ENCODE data around the gene GRSF1.

GRSF1 gene

DNA sequence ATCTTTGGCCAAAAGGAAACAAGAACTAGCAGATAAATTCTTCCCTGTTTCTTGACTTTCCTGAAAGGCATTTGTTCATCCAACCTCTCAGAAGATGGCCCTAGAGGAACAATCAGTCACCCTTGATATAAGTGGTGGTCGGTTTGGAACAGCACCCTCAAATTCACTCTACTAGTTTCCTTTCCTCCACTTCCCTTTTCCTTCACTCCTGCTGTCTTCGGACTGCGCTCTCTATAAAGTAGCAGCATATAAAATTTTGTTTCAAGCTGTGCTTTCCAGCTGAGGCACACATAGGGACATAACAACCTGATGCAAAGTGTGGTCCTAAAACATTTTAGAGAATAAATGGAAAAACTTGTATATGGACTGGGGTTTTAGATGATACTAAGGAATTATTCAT, 33.5 kb upstream of the GRSF1 start:
- DNase-seq (ENCODE audit: extremely low read depth, insufficient read length) = no peak
- Histone ChIP-seq H3K27me3 (replicated peaks; ENCODE audit: control insufficient read depth, insufficient read depth, low read length) (no peaks in the 10 kb centered on the region), H3K4me3 (replicated peaks; ENCODE audit: low read depth, low read length) (no peak overlapping the region), H3K36me3 (ENCODE audit: control insufficient read depth, insufficient read depth, low read length) (no peaks in the 10 kb centered on the region)
- TF ChIP-seq, protein P1, sequence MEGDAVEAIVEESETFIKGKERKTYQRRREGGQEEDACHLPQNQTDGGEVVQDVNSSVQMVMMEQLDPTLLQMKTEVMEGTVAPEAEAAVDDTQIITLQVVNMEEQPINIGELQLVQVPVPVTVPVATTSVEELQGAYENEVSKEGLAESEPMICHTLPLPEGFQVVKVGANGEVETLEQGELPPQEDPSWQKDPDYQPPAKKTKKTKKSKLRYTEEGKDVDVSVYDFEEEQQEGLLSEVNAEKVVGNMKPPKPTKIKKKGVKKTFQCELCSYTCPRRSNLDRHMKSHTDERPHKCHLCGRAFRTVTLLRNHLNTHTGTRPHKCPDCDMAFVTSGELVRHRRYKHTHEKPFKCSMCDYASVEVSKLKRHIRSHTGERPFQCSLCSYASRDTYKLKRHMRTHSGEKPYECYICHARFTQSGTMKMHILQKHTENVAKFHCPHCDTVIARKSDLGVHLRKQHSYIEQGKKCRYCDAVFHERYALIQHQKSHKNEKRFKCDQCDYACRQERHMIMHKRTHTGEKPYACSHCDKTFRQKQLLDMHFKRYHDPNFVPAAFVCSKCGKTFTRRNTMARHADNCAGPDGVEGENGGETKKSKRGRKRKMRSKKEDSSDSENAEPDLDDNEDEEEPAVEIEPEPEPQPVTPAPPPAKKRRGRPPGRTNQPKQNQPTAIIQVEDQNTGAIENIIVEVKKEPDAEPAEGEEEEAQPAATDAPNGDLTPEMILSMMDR (IDR thresholded peaks at IDR 0.05; ENCODE audit: insufficient read depth, low read length, poor library complexity, severe bottlenecking) = no peak

DNA sequence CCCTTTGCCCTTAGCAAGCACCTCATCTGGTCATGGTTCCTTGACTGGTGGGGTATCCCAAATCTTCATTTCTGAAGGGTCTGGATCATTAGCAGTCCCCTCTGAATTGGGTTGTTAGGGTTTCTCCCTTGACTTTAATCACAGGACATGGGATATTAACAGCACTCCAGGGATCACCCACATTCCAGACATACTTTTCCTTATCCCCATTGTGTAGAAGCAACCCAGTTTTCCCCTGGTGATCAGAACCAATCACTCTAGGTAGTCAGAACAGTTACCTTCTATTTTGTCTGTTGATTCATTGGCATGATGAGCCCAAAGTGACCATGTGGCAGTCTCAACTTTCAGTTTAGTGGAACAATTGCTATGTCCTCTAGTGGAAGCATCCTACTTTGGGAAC, 29.1 kb upstream of the GRSF1 start:
- DNase-seq (ENCODE audit: extremely low read depth, insufficient read length) = no peak
- H3K36me3 ChIP-seq (ENCODE audit: control insufficient read depth, insufficient read depth, low read length) = no peaks in the 10 kb centered on the region
- no peaks in the 10 kb centered on the region for H3K27me3 ChIP-seq (replicated peaks; ENCODE audit: control insufficient read depth, insufficient read depth, low read length)
- TF ChIP-seq, protein P1 (IDR thresholded peaks at IDR 0.05; ENCODE audit: insufficient read depth, low read length, poor library complexity, severe bottlenecking) = no peak
- no peak overlapping the region for H3K4me3 ChIP-seq (replicated peaks; ENCODE audit: low read depth, low read length)

DNA sequence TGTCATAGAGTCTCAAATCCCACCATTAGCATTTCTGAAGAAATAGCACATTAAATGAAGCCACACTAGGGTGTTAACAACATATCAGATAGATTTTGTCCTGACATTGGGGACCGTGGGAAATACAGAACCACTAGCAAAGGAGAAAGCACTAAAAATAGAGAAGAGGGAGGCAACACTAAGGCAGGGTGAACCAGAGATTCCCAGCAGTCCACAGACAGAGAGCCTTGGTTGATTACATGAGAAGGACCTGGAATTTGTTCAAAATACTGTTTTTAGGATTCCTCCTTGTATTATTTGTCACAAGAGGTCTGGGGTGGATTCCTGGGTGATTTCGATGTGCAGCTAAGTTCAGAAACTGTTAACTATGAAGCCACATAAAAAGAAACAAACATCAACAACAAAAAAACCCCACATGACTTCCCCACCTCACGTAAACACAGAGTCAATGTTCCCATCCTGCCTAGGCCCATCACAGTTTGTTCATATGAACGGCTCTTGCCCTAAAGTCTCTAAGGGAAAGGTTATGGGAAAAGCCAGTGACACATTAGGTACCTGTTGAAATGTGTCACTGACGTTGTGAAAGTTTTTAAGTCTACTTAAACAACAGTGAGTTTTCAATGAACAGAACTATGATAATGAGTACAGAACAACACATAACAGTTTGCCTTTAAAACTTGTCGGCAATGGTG, 23.6 kb upstream of the GRSF1 start:
- peak; percentile 35 for DNase-seq (ENCODE audit: extremely low read depth, insufficient read length)
- Histone ChIP-seq H3K27me3 (replicated peaks; ENCODE audit: control insufficient read depth, insufficient read depth, low read length) (no peaks in the 10 kb centered on the region), H3K36me3 (ENCODE audit: control insufficient read depth, insufficient read depth, low read length) (no peaks in the 10 kb centered on the region), H3K4me3 (replicated peaks; ENCODE audit: low read depth, low read length) (no peak overlapping the region)
- TF ChIP-seq, protein P1 (IDR thresholded peaks at IDR 0.05; ENCODE audit: insufficient read depth, low read length, poor library complexity, severe bottlenecking) = no peak

DNA sequence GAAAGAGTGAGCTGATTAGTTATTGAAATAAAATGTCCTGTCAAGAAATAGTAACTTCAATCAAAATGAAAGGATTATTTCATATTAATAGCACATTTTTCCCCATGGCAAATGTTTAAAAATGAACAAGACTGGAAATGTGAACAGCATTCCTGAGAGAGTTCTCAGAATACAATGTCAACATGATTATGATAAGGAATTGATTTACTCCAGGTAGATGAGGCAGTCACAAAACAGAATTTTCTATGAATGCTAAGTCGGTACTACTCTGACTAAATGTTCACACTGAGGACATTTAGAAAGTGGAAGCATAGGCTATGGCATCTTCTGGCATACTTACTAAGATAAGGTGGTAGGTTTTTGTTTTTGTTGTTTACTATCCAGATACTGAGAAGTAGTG, 19.4 kb upstream of the GRSF1 start:
- Histone ChIP-seq H3K36me3 (ENCODE audit: control insufficient read depth, insufficient read depth, low read length) (no peaks in the 10 kb centered on the region), H3K27me3 (replicated peaks; ENCODE audit: control insufficient read depth, insufficient read depth, low read length) (no peaks in the 10 kb centered on the region), H3K4me3 (replicated peaks; ENCODE audit: low read depth, low read length) (no peak overlapping the region)
- TF ChIP-seq, protein P1 (IDR thresholded peaks at IDR 0.05; ENCODE audit: insufficient read depth, low read length, poor library complexity, severe bottlenecking) = no peak
- DNase-seq (ENCODE audit: extremely low read depth, insufficient read length) = no peak

DNA sequence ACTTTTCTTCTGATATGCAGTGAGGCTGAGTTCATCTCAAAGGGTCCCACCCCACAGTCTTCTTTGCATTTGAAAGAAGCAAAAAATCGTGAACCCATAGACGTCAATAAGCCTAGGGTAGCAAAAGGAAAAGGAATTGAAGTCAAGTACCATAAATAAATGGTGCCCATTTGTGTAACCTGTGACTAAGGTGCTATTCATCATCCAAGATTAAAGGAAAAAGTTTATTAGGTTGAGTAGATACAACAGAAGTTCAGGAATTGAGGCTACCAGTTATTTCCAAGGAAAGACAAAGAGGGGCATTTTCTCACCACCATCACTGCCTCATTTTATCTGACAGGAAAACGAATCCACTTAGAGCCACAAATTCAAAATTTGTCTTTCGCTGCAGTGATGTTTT, 18.8 kb upstream of the GRSF1 start:
- H3K36me3 ChIP-seq (ENCODE audit: control insufficient read depth, insufficient read depth, low read length) = no peaks in the 10 kb centered on the region
- DNase-seq (ENCODE audit: extremely low read depth, insufficient read length) = no peak
- no peaks in the 10 kb centered on the region for H3K27me3 ChIP-seq (replicated peaks; ENCODE audit: control insufficient read depth, insufficient read depth, low read length)
- TF ChIP-seq, protein P1 (IDR thresholded peaks at IDR 0.05; ENCODE audit: insufficient read depth, low read length, poor library complexity, severe bottlenecking) = no peak
- no peak overlapping the region for H3K4me3 ChIP-seq (replicated peaks; ENCODE audit: low read depth, low read length)

DNA sequence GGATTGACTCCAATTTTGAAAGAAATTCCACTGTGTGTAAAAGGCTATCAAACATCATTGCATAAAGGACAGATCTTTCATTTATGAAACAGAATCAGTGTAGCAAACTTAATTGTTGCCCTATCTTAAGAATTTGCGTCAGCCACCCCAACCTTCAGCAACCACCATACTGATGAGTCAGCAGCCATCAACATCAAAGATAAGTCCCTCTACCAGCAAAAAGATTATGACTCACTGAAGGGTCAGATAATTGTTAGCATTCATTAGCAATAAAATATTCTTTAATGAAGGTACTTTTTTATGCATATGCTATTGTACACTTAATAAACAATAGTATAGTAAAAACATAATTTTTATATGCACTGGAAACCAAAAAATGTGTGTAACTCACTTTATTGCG, 15.8 kb upstream of the GRSF1 start:
- no peaks in the 10 kb centered on the region for H3K27me3 ChIP-seq (replicated peaks; ENCODE audit: control insufficient read depth, insufficient read depth, low read length)
- no peak overlapping the region for H3K4me3 ChIP-seq (replicated peaks; ENCODE audit: low read depth, low read length)
- no peak for DNase-seq (ENCODE audit: extremely low read depth, insufficient read length)
- TF ChIP-seq, protein P1 (IDR thresholded peaks at IDR 0.05; ENCODE audit: insufficient read depth, low read length, poor library complexity, severe bottlenecking) = no peak
- H3K36me3 ChIP-seq (ENCODE audit: control insufficient read depth, insufficient read depth, low read length) = no peaks in the 10 kb centered on the region
